Esophagus squamous epithelium (tissue), 4 donors: ENCODE results near the gene ITPR2.

Experiments used
- CTCF ChIP-seq, 6 experiments: fragments of 450-650 bp in 4 of 6; fragments of 200-600 bp in 2 of 6; sonication (generic) in 2 of 6; IDR thresholded peaks; one replicate each; pipeline ENCODE4 v1.5.1; 2016 to 2019; ENCODE audit warnings: antibody characterized with exemption in 6 of 6, mild to moderate bottlenecking in 4 of 6, moderate library complexity in 4 of 6
- POLR2A ChIP-seq, 4 donors: fragments of 450-650 bp; IDR thresholded peaks; one replicate each; pipeline ENCODE4 v1.6.1; 2017; ENCODE audit warnings: antibody characterized with exemption in 4 of 4, mild to moderate bottlenecking in 4 of 4, moderate library complexity in 3 of 4

- no peak for TF ChIP-seq CTCF (IDR thresholded peaks at IDR 0.05)
- TF ChIP-seq POLR2A (IDR thresholded peaks at IDR 0.05): no peak
Observed at GRCh38 chr12:26869908-26870459, 37.0 kb upstream of the ITPR2 start.
